GM12801 (cell line): ENCODE results near the gene STN1.

Experiments
- CTCF ChIP-seq: IDR thresholded peaks from one replicate; pipeline ENCODE4 v1.5.1; 2011; ENCODE audit warnings: control low read depth; ENCODE audit not compliant: insufficient read length; ENCODE audit errors: extremely low read depth

The STN1 gene

GRCh38 chr10:103895411-103896186 lies 22.4 kb downstream of the STN1 start:
- TF ChIP-seq CTCF: no peak

GRCh38 chr10:103894441-103894864 lies 23.5 kb downstream of the STN1 start:
- TF ChIP-seq CTCF: no peak

- no peak for TF ChIP-seq CTCF
Observed at GRCh38 chr10:103893817-103894216, 24.2 kb downstream of the STN1 start.

GRCh38 chr10:103892181-103892580 lies 25.8 kb downstream of the STN1 start:
- TF ChIP-seq CTCF: no peak

GRCh38 chr10:103890688-103891087 lies 27.3 kb downstream of the STN1 start:
- TF ChIP-seq CTCF: no peak

GRCh38 chr10:103890194-103890658 lies 27.8 kb downstream of the STN1 start:
- TF ChIP-seq CTCF: no peak

- no peak for TF ChIP-seq CTCF
Observed at GRCh38 chr10:103889121-103889720, 28.8 kb downstream of the STN1 start.
